HEK293T (cell line): ENCODE measurements around the gene CEP162.
"Not testable (repeated sequence)": the region's sequence is repeated elsewhere in the genome, so short reads cannot be mapped to it uniquely, and the experiment has no call there.

Experiments used
- CTCF ChIA-PET: fragments of 350-600 bp; formaldehyde crosslinking; extraction: SDS; loops from one replicate; lab custom pipeline; 2021; ENCODE audit warnings: antibody characterized with exemption, inconsistent platforms; lab: Yijun Ruan, JAX
- POLR2A ChIA-PET: fragments of 350-600 bp; formaldehyde crosslinking; extraction: SDS; loops from one replicate; lab custom pipeline; 2020; ENCODE audit warnings: antibody characterized with exemption, inconsistent platforms; lab: Yijun Ruan, JAX
- DNase-seq: peaks from one replicate; pipeline ENCODE4 v3.0.0; 2012; ENCODE audit warnings: mixed read lengths; ENCODE audit errors: extremely low spot score
- ARNT ChIP-seq: fragments of 450-650 bp; IDR thresholded peaks from 2 replicates; pipeline ENCODE4 v1.6.1; 2017; ENCODE audit warnings: mild to moderate bottlenecking
- BHLHE40 ChIP-seq: fragments of 450-650 bp; IDR thresholded peaks from 2 replicates; pipeline ENCODE4 v1.6.1; 2016; ENCODE audit warnings: mild to moderate bottlenecking, moderate library complexity, borderline replicate concordance
- CTBP1 ChIP-seq: fragments of 450-650 bp; IDR thresholded peaks from 2 replicates; pipeline ENCODE4 v1.6.1; 2016; ENCODE audit warnings: borderline replicate concordance
- ELF4 ChIP-seq: fragments of 450-650 bp; IDR thresholded peaks from 2 replicates; pipeline ENCODE4 v1.6.1; 2017; ENCODE audit warnings: antibody characterized with exemption
- FOXA1 ChIP-seq: fragments of 450-650 bp; IDR thresholded peaks from 2 replicates; pipeline ENCODE4 v1.6.1; 2016; ENCODE audit warnings: mild to moderate bottlenecking
- FOXK2 ChIP-seq: fragments of 450-650 bp; IDR thresholded peaks from 2 replicates; pipeline ENCODE4 v1.6.1; 2016; ENCODE audit warnings: mild to moderate bottlenecking
- FOXM1 ChIP-seq: fragments of 450-650 bp; IDR thresholded peaks from 2 replicates; pipeline ENCODE4 v1.6.1; 2017; ENCODE audit warnings: mild to moderate bottlenecking, borderline replicate concordance
- HDGF ChIP-seq: fragments of 450-650 bp; IDR thresholded peaks from 2 replicates; pipeline ENCODE4 v1.6.1; 2017; ENCODE audit warnings: antibody characterized with exemption, borderline replicate concordance
- L3MBTL2 ChIP-seq: fragments of 450-650 bp; conservative IDR thresholded peaks from 2 replicates; pipeline ENCODE4 v1.6.1; 2016; ENCODE audit warnings: mild to moderate bottlenecking
- LEF1 ChIP-seq: fragments of 450-650 bp; IDR thresholded peaks from 2 replicates; pipeline ENCODE4 v1.6.1; 2017; ENCODE audit warnings: mild to moderate bottlenecking, borderline replicate concordance
- NFRKB ChIP-seq: fragments of 450-650 bp; IDR thresholded peaks from 2 replicates; pipeline ENCODE4 v1.6.1; 2016; ENCODE audit warnings: mild to moderate bottlenecking, moderate library complexity
- PKNOX1 ChIP-seq: fragments of 450-650 bp; IDR thresholded peaks from 2 replicates; pipeline ENCODE4 v1.6.1; 2016
- SP1 ChIP-seq: fragments of 450-650 bp; IDR thresholded peaks from 2 replicates; pipeline ENCODE4 v1.6.1; 2017
- SUZ12 ChIP-seq: fragments of 450-650 bp; IDR thresholded peaks from 2 replicates; pipeline ENCODE4 v1.6.1; 2016; ENCODE audit warnings: mild to moderate bottlenecking
- TARDBP ChIP-seq: fragments of 450-650 bp; IDR thresholded peaks from 2 replicates; pipeline ENCODE4 v1.6.1; 2016
- ZNF384 ChIP-seq: fragments of 450-650 bp; IDR thresholded peaks from 2 replicates; pipeline ENCODE4 v1.6.1; 2016

CEP162 gene

GRCh38 chr6:84107495-84107894 is 119.9 kb downstream of the CEP162 start:
- TF ChIP-seq TARDBP (no peak), L3MBTL2 (no peak), NFRKB (no peak), ARNT (no peak), HDGF (no peak), ELF4 (no peak)
- CTCF ChIA-PET: no interaction called here
- POLR2A ChIA-PET: no interaction called here
- DNase-seq: no peak

GRCh38 chr6:84105215-84105924 is 122.1 kb downstream of the CEP162 start:
- POLR2A ChIA-PET, CTCF ChIA-PET, DNase-seq: not testable (repeated sequence)

GRCh38 chr6:84103029-84103428 is 124.4 kb downstream of the CEP162 start:
- ChIA-PET POLR2A (no interaction called here), CTCF (no interaction called here)
- TF ChIP-seq LEF1 (no peak), ARNT (no peak), SUZ12 (no peak), L3MBTL2 (no peak), ZNF384 (no peak), CTBP1 (no peak), HDGF (no peak), ELF4 (no peak), PKNOX1 (no peak), SP1 (no peak), FOXM1 (no peak), FOXK2 (no peak), FOXA1 (no peak), TARDBP (no peak), BHLHE40 (no peak), NFRKB (no peak)
- no peak for DNase-seq

GRCh38 chr6:84095156-84095555 is 132.3 kb downstream of the CEP162 start:
- CTCF ChIA-PET: no interaction called here

GRCh38 chr6:84093441-84094435 is 133.7 kb downstream of the CEP162 start:
- ChIA-PET CTCF (interaction anchor here (0.6 kb wide), 1 partner anchor 66 kb away, joined by 3 read pairs; no protein-coding TSS in a partner anchor), POLR2A (no interaction called here)
- no peak for DNase-seq
- TF ChIP-seq ELF4: no peak
- TF ChIP-seq NFRKB: no peak
- TF ChIP-seq TARDBP: no peak
- no peak for TF ChIP-seq FOXK2
- TF ChIP-seq ZNF384: no peak
- no peak for TF ChIP-seq L3MBTL2
- no peak for TF ChIP-seq PKNOX1
- TF ChIP-seq FOXM1: no peak

More at GRCh38 chr6:84095156-84095555, 132.3 kb downstream of the CEP162 start:
- DNase-seq: no peak
- TF ChIP-seq SUZ12: no peak
- TF ChIP-seq LEF1: no peak
- no peak for TF ChIP-seq ARNT
- no peak for TF ChIP-seq CTBP1
- TF ChIP-seq FOXA1: no peak
- TF ChIP-seq ZNF384: no peak
- no peak for TF ChIP-seq HDGF
- TF ChIP-seq SP1: no peak
- TF ChIP-seq TARDBP: no peak
- TF ChIP-seq NFRKB: no peak
- no peak for TF ChIP-seq ELF4
- TF ChIP-seq L3MBTL2: no peak
- no peak for TF ChIP-seq FOXK2
- TF ChIP-seq BHLHE40: no peak
- no peak for TF ChIP-seq PKNOX1
- TF ChIP-seq FOXM1: no peak
- POLR2A ChIA-PET: no interaction called here

GRCh38 chr6:84089552-84089951 is 137.9 kb downstream of the CEP162 start:
- POLR2A ChIA-PET: no interaction called here
- CTCF ChIA-PET: interaction anchor here (0.7 to 1.1 kb wide), 2 partner anchors 30 to 36 kb away, joined by 3 read pairs; no protein-coding TSS in a partner anchor
- DNase-seq: no peak
- TF ChIP-seq NFRKB: no peak
- TF ChIP-seq ELF4: no peak
- no peak for TF ChIP-seq BHLHE40
- TF ChIP-seq CTBP1: no peak
- no peak for TF ChIP-seq FOXK2

GRCh38 chr6:84089081-84089480 is 138.4 kb downstream of the CEP162 start:
- POLR2A ChIA-PET: no interaction called here

More at GRCh38 chr6:84089081-84089480, 138.4 kb downstream of the CEP162 start:
- TF ChIP-seq PKNOX1: no peak
- CTCF ChIA-PET: no interaction called here
- DNase-seq: no peak
